HepG2 (cell line): Measurements from ENCODE around the gene GPR137. TPM values are rescaled to one million over a fixed set of nuclear protein-coding genes. Genes with fewer than 3 reads are reported as not detected.

Experiments
- AHR ChIP-seq: IDR thresholded peaks from 2 replicates; pipeline ENCODE4 v1.6.1; 2018; ENCODE audit warnings: missing genetic modification reagents, missing compliant biosample characterization
- ATF4 ChIP-seq, 2 experiments: fragments of 450-650 bp in 1 of 2; sonication (generic) in 1 of 2; formaldehyde crosslinking; IDR thresholded peaks; 2 replicates each; pipeline versions ENCODE4 v1.5.0 to v1.8.0; 2020 to 2022; ENCODE audit warnings: mild to moderate bottlenecking in 1 of 2, missing genetic modification reagents in 1 of 2
- CHD4 ChIP-seq: fragments of 200-600 bp; sonication (generic); IDR thresholded peaks from 2 replicates; pipeline ENCODE4 v1.7.0; 2017; ENCODE audit warnings: mild to moderate bottlenecking, low read length, borderline replicate concordance
- ERF ChIP-seq: IDR thresholded peaks from 2 replicates; pipeline ENCODE4 v1.6.1; 2018; ENCODE audit warnings: missing biosample characterization, missing genetic modification reagents
- FOXA3 ChIP-seq: IDR thresholded peaks from 2 replicates; pipeline ENCODE4 v1.6.1; 2016; ENCODE audit warnings: missing genetic modification reagents, missing compliant biosample characterization
- FOXC1 ChIP-seq: sonication (generic); formaldehyde crosslinking; IDR thresholded peaks from 2 replicates; pipeline ENCODE4 v1.8.0; 2022; ENCODE audit warnings: mild to moderate bottlenecking, missing genetic modification reagents, borderline replicate concordance
- KMT2B ChIP-seq: IDR thresholded peaks from 2 replicates; pipeline ENCODE4 v1.6.1; 2016; ENCODE audit warnings: missing genetic modification reagents, missing compliant biosample characterization
- MAFG ChIP-seq: sonication (generic); formaldehyde crosslinking; IDR thresholded peaks from 2 replicates; pipeline ENCODE4 v1.5.1; 2020; ENCODE audit warnings: mild to moderate bottlenecking, missing genetic modification reagents
- MBNL3 ChIP-seq: fragments of 250-450 bp; sonication (Bioruptor Pico); conservative IDR thresholded peaks from 2 replicates; pipeline ENCODE4 v1.8.0; 2022; ENCODE audit warnings: mild to moderate bottlenecking, inconsistent platforms
- MLLT10 ChIP-seq: sonication (generic); formaldehyde crosslinking; IDR thresholded peaks from 2 replicates; pipeline ENCODE4 v1.4.0; 2020; ENCODE audit warnings: missing genetic modification reagents
- NKX3-1 ChIP-seq: sonication (generic); formaldehyde crosslinking; IDR thresholded peaks from 2 replicates; pipeline ENCODE4 v1.5.0; 2020; ENCODE audit warnings: missing genetic modification reagents
- RFX1 ChIP-seq: fragments of 450-650 bp; IDR thresholded peaks from 2 replicates; pipeline ENCODE4 v1.6.1; 2017
- SMAD9 ChIP-seq: sonication (generic); formaldehyde crosslinking; IDR thresholded peaks from 2 replicates; pipeline ENCODE4 v1.5.1; 2020; ENCODE audit warnings: mild to moderate bottlenecking, missing genetic modification reagents
- ZBTB3 ChIP-seq: sonication (generic); formaldehyde crosslinking; IDR thresholded peaks from 2 replicates; pipeline ENCODE4 v1.4.0; 2020; ENCODE audit warnings: low read depth, mild to moderate bottlenecking, moderate library complexity, missing genetic modification reagents, borderline replicate concordance
- ZBTB38 ChIP-seq: sonication (generic); formaldehyde crosslinking; IDR thresholded peaks from 2 replicates; pipeline ENCODE4 v1.5.1; 2020; ENCODE audit warnings: mild to moderate bottlenecking, missing genetic modification reagents
- ZBTB7B ChIP-seq: sonication (generic); formaldehyde crosslinking; IDR thresholded peaks from 2 replicates; pipeline ENCODE4 v1.4.0; 2020; ENCODE audit warnings: missing genetic modification reagents
- ZNF34 ChIP-seq: sonication (generic); formaldehyde crosslinking; IDR thresholded peaks from 2 replicates; pipeline ENCODE4 v1.4.0; 2020; ENCODE audit warnings: mild to moderate bottlenecking, missing genetic modification reagents, borderline replicate concordance
- ZSCAN22 ChIP-seq: sonication (generic); formaldehyde crosslinking; IDR thresholded peaks from 2 replicates; pipeline ENCODE4 v1.4.0; 2020; ENCODE audit warnings: mild to moderate bottlenecking, missing genetic modification reagents
- ZSCAN29 ChIP-seq: sonication (generic); formaldehyde crosslinking; conservative IDR thresholded peaks from 2 replicates; pipeline ENCODE4 v1.4.0; 2020; ENCODE audit warnings: mild to moderate bottlenecking, missing genetic modification reagents
- polyA plus RNA-seq, 8 experiments: library from polyadenylated mRNA; depleted of rRNA in 3 of 8; stranded (reverse) in 7 of 8; unstranded in 1 of 8; fragments of >200 nt; fragmentation: Illumina TruSeq in 4 of 8; extraction: Trizol in 4 of 8; gene quantifications; 2 replicates each; pipeline versions ENCODE4 v1.2.1 to v1.2.3, GENCODE V29; 2011 to 2016; ENCODE audit warnings: low read depth in 4 of 8, missing spikeins in 1 of 8, mixed read lengths in 1 of 8; ENCODE audit not compliant: insufficient read depth in 1 of 8
- total RNA-seq, 5 experiments: library from RNA; depleted of rRNA; stranded (reverse); fragments of >200 nt; fragmentation: Illumina TruSeq; extraction: Trizol; gene quantifications; 2 replicates each; pipeline ENCODE4 v1.2.3, GENCODE V29; 2016; ENCODE audit warnings: low read depth in 1 of 5
- TF ChIP-seq, protein P1 (sequence below): sonication (generic); formaldehyde crosslinking; IDR thresholded peaks from 2 replicates; pipeline ENCODE4 v1.4.0; 2020; ENCODE audit warnings: missing genetic modification reagents, borderline replicate concordance
- TF ChIP-seq, protein P2 (sequence below): sonication (generic); formaldehyde crosslinking; conservative IDR thresholded peaks from 2 replicates; pipeline ENCODE4 v1.8.0; 2022; ENCODE audit warnings: mild to moderate bottlenecking, moderate library complexity, missing genetic modification reagents
- TF ChIP-seq, protein P3 (sequence below): sonication (generic); formaldehyde crosslinking; IDR thresholded peaks from 2 replicates; pipeline ENCODE4 v1.4.0; 2020; ENCODE audit warnings: missing genetic modification reagents, borderline replicate concordance

GPR137 gene
- total and polyA plus RNA-seq, 2 of the 13 experiments (the other 11 are each of a cell fraction or from before 2014, with no cell fraction given), result 8.5 to 13.2 TPM

DNA sequence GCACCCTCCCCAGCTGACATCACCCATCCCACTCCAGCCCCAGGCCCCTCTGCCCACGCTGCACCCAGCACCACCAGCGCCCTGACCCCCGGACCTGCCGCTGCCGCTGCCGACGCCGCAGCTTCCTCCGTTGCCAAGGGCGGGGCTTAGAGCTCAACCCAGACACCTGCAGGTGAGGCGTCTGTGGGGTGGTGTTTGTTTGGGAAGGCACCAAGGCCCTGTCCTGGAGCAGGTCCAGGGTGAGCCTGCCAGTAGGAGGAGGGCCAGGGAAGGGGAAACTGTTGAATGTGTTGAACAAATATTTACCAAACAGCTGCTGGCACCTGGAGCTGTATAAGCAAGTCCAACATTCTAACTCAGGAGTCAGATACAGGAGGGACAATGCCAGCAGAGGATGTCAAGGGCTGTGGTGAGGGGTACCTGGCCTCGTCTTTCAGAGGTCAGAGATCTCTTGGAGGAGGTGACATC, 48.1 kb upstream of the GPR137 start (continued):
- TF ChIP-seq, protein P1, sequence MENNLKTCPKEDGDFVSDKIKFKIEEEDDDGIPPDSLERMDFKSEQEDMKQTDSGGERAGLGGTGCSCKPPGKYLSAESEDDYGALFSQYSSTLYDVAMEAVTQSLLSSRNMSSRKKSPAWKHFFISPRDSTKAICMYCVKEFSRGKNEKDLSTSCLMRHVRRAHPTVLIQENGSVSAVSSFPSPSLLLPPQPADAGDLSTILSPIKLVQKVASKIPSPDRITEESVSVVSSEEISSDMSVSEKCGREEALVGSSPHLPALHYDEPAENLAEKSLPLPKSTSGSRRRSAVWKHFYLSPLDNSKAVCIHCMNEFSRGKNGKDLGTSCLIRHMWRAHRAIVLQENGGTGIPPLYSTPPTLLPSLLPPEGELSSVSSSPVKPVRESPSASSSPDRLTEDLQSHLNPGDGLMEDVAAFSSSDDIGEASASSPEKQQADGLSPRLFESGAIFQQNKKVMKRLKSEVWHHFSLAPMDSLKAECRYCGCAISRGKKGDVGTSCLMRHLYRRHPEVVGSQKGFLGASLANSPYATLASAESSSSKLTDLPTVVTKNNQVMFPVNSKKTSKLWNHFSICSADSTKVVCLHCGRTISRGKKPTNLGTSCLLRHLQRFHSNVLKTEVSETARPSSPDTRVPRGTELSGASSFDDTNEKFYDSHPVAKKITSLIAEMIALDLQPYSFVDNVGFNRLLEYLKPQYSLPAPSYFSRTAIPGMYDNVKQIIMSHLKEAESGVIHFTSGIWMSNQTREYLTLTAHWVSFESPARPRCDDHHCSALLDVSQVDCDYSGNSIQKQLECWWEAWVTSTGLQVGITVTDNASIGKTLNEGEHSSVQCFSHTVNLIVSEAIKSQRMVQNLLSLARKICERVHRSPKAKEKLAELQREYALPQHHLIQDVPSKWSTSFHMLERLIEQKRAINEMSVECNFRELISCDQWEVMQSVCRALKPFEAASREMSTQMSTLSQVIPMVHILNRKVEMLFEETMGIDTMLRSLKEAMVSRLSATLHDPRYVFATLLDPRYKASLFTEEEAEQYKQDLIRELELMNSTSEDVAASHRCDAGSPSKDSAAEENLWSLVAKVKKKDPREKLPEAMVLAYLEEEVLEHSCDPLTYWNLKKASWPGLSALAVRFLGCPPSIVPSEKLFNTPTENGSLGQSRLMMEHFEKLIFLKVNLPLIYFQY (CRISPR knock-in tag), result no peak
- TF ChIP-seq KMT2B (CRISPR knock-in tag) (no peak), ZBTB7B (CRISPR knock-in tag) (peak; percentile 51; the same call in 1 of the 2 replicates), SMAD9 (0 out of 2 replicates have a peak, but pooled peaks have one; percentile 49), ZBTB38 (CRISPR knock-in tag) (no peak), FOXA3 (CRISPR knock-in tag) (peak; percentile 89), ZSCAN29 (no peak), MLLT10 (CRISPR knock-in tag) (no peak), FOXC1 (CRISPR knock-in tag) (no peak), ZNF34 (CRISPR knock-in tag) (no peak), RFX1 (peak; percentile 70), ZSCAN22 (CRISPR knock-in tag) (peak; percentile 93), CHD4 (0 out of 2 replicates have a peak, but pooled peaks have one; percentile 65), MBNL3 (CRISPR knock-in tag) (no peak), ZBTB3 (CRISPR knock-in tag) (no peak), ATF4 (CRISPR knock-in tag; IDR thresholded peaks at IDR 0.05) (peak in 1 of 2 experiments; percentile 50; a peak in 1 of 4 replicates), ERF (peak; percentile 87; the same call in 1 of the 2 replicates), AHR (CRISPR knock-in tag) (no peak), MAFG (CRISPR knock-in tag) (no peak), NKX3-1 (no peak)
- TF ChIP-seq, protein P2, sequence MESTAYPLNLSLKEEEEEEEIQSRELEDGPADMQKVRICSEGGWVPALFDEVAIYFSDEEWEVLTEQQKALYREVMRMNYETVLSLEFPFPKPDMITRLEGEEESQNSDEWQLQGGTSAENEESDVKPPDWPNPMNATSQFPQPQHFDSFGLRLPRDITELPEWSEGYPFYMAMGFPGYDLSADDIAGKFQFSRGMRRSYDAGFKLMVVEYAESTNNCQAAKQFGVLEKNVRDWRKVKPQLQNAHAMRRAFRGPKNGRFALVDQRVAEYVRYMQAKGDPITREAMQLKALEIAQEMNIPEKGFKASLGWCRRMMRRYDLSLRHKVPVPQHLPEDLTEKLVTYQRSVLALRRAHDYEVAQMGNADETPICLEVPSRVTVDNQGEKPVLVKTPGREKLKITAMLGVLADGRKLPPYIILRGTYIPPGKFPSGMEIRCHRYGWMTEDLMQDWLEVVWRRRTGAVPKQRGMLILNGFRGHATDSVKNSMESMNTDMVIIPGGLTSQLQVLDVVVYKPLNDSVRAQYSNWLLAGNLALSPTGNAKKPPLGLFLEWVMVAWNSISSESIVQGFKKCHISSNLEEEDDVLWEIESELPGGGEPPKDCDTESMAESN (CRISPR knock-in tag), result peak; percentile 38; the same call in 1 of the 2 replicates
- TF ChIP-seq, protein P3, sequence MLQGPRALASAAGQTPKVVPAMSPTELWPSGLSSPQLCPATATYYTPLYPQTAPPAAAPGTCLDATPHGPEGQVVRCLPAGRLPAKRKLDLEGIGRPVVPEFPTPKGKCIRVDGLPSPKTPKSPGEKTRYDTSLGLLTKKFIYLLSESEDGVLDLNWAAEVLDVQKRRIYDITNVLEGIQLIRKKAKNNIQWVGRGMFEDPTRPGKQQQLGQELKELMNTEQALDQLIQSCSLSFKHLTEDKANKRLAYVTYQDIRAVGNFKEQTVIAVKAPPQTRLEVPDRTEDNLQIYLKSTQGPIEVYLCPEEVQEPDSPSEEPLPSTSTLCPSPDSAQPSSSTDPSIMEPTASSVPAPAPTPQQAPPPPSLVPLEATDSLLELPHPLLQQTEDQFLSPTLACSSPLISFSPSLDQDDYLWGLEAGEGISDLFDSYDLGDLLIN, result no peak
